GM12892 (cell line): Measurements from ENCODE around the gene DMRTA2.

Experiments used
- POLR2A ChIP-seq: IDR thresholded peaks from 2 replicates; pipeline ENCODE4 v1.6.1; 2011; ENCODE audit warnings: low read depth, low read length, control low read depth
- POLR2AphosphoS5 ChIP-seq: IDR thresholded peaks from 2 replicates; pipeline ENCODE4 v1.6.1; 2011; ENCODE audit warnings: low read depth, low read length, control low read depth
- TAF1 ChIP-seq: IDR thresholded peaks from 2 replicates; pipeline ENCODE4 v1.6.1; 2011; ENCODE audit warnings: low read depth, mild to moderate bottlenecking, control low read depth, low read length, borderline replicate concordance

GRCh38 chr1:50425376-50426107, 2.3 kb upstream of the DMRTA2 start:
- TF ChIP-seq POLR2A (no peak), TAF1 (no peak), POLR2AphosphoS5 (no peak)
